Activated CD4-positive, alpha-beta T cell treated with anti-CD3 and anti-CD28 coated beads, Interleukin-10, Interleukin-2, amounts not matched to agents 100 ng/mL and 50 ng/mL, durations not matched to agents 16 hours and 8 hours (primary cell): Measurements from ENCODE around the gene SMC3.
A peak's percentile ranks its signal among the peaks of the same experiment; 100 is the strongest.

Experiments
- DNase-seq: peaks from one replicate; pipeline ENCODE4 v3.0.0-alpha.2; 2020

SMC3 gene

GRCh38 chr10:110546077-110546476, 21.4 kb upstream of the SMC3 start:
- no peak for DNase-seq

GRCh38 chr10:110546499-110547110, 20.9 kb upstream of the SMC3 start:
- no peak for DNase-seq

DNA sequence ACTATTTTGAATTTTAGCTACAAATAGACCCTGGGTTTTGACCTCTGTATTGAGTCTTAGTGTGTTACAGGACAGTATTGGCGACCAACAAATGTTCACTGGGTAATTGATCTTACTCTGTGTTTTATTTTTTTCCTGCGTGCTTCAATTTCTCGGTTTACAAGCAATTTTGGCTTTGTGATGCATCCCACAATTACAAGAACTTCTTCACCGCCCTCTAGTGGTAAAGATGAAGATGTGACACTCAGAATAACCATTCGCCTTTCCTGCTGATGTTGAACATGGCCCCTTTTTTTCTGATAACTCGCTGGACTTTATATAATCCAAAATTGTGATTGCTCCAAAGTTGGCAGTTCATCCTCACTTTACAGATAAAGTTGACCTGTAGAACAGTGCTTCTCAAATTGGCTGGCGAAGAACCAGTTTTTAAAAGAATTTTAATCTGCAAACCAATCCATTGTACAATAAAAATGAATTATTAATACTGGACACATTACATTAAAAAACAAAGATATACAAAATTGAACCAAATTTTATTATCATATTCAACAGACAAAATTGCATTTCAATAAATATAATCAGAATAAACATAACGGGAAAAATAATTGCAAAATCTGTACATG, 20.2 kb upstream of the SMC3 start:
- DNase-seq, result peak; percentile 78

DNA sequence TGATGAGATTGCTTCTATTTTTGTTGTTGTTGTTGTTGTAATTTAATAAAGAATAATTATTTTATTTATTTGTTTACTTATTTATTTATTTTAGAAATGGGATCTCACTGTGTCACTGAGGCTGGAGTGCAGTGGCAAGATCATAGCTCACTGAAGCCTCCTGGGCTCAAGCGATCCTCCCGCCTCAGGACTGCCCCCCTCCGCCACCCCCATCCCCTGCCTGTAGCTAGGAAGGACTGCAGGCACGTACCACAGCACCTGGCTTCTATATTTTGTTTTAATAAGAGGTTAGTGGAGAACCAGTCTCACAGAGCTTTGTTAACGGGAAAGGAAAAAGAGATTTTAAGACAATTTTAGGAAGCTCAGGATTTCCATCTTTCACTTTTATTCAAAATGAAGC, 19.5 kb upstream of the SMC3 start:
- no peak for DNase-seq

GRCh38 chr10:110549211-110549610, 18.3 kb upstream of the SMC3 start:
- DNase-seq, result no peak

- DNase-seq, result no peak
These were observed 13.6 kb upstream of the SMC3 start for GRCh38 chr10:110553905-110554304.

DNA sequence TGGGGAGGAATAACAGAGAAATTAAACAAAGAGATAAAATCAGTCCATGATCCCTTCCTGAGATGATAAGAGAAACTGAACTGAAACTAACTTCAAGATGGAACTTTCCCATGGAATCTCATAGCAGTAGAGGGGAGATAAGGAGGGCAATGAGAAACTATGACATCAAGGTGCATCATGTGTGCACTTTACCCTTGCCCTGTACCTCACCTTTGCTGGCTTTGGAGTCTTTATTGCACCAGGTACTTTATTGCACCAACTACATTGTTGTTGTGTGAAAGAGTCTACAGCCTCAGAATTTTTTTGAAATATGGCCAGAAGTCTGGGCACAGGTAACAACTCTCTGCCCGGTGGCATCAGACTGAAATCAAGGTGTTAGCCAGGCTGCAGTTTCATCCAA, 11.2 kb upstream of the SMC3 start:
- DNase-seq, result no peak

GRCh38 chr10:110556969-110557601, 10.4 kb upstream of the SMC3 start:
- peak; percentile 76 for DNase-seq

GRCh38 chr10:110558041-110558440, 9.5 kb upstream of the SMC3 start:
- no peak for DNase-seq

DNA sequence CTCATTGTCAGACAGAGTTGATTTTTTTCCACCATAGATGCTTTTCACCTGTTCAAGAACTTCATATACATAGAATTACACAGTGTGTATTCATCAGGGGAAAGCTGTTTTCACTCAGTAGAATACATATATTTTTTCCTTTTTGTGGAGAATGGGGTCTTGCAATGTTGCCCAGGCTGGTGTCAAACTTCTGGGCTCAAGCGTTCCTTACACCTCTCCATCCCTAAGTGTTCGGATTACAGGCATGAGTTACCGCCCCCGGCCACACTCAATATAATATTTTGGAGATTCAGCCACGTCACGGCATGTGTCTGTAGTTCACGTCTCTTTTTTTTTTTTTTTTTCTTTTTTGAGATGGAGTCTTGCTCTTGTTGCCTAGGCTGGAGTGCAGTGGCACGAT, 7.5 kb upstream of the SMC3 start:
- no peak for DNase-seq

GRCh38 chr10:110561292-110561691, 6.2 kb upstream of the SMC3 start:
- no peak for DNase-seq

GRCh38 chr10:110562348-110562747, 5.1 kb upstream of the SMC3 start:
- DNase-seq, result no peak

DNA sequence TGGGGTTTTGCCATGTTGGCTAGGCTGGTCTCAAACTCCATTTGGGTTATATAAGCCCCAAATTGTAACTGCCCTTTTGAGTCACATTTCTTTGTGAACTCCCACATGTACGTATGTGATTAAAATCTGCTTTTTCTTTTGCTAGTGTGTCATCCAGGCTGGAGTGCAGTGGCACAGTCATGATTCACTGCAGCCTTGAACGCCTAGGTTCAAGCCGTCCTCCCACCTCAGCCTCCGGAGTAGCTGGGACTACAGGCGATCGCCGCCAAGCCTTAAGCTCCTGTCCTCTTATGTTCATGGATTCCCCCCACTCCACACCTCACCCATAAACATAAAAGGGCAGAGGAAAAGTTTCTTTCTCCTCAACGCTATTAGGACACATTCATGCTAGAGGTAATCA, 4.4 kb upstream of the SMC3 start:
- DNase-seq, result no peak

GRCh38 chr10:110566472-110567200, 859 bp upstream of the SMC3 start:
- no peak for DNase-seq

GRCh38 chr10:110568055-110568735, 700 bp downstream of the SMC3 start:
- DNase-seq, result peak; percentile 67

GRCh38 chr10:110569122-110569521, 1.6 kb downstream of the SMC3 start:
- peak; percentile 4 for DNase-seq

DNA sequence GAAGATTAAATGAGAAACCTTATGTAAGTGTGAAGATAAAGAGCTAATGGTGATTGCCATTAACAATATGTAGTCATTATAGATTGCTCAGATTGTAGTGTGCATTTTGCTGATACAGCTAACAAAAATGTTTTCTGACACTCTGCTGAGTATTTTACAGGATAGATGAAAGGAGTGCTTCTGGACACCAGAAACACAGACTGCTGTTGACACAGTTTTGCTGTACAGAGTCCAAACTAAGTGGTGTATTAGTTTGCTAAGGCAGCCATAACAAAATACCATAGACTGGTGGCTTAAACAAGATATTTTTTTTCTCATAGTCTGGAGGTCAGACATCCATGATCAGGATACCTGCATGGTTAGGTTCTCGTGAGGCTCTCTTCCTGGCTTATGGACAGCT, 2.2 kb downstream of the SMC3 start:
- DNase-seq, result no peak

DNA sequence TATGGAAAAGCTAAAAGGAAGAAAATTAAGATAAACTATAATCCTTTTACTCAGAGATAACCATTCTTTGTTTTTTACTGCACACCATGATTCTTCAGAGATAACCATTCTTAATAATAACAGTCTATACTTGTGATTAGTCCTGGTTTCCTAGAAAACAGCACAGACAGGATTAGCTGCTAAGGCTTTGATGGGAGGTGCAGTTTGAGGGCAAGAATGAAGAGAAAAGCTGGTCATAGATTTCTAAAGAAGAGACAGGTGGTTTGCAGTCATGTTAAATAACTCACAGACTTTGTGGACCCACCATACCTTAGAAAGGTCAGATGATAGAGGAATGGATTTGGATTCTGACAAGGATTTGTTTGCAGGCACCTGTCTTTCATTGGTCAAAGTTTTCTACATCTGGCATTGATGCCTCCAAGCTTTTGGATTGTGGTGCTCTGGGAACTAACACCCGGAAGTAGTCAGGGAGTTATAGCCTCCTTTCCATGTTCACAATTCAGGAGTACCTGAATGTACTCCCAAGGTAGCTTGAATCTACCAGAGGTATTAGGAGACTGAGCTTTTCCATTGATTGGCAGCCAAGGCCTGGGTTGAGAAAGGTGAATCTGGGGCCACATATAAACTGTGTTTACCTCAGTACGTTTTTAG, 3.7 kb downstream of the SMC3 start:
- DNase-seq, result no peak

GRCh38 chr10:110572862-110573261, 5.4 kb downstream of the SMC3 start:
- no peak for DNase-seq

DNA sequence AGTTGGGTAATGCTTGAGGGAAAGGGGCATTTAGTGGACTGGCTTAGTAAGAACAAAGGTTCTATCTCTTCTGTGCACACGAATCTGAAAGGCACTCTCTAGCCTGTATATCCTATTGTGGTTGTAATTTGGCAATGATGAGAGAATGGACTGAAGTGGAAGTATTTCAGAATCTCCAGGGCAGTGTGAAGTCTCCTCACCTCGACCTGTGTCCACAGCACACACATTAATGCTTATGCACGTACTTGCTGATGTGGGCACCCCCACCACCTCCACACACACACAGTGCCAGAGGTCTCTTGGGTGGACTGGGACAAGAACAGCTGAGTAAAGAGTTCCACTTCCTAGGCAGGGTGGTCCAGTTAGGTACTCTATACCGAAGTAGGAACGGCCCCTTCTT, 6.9 kb downstream of the SMC3 start:
- DNase-seq, result no peak

- no peak for DNase-seq
These were observed 8.7 kb downstream of the SMC3 start for GRCh38 chr10:110576220-110576619.

DNA sequence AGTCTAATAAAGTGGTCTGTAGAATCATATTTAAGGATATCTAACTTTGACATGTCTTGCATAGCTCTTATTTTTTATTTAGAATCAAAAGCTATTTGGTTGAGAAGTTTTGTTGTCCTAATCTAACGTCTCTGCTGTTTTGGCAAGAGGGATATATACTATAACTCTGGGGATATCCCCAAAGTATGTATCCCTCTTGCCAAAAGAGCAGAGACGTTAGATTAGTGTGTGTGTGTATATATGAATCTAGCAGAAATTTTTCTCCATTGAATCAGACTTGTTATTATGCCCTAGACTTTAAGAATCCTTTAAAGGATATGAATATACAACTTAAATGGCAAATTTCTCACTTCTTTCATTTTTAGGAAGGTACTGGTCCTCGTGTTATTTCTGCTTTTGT, 9.6 kb downstream of the SMC3 start:
- no peak for DNase-seq

GRCh38 chr10:110584006-110584405, 16.5 kb downstream of the SMC3 start:
- DNase-seq, result no peak
